ENCODE data around the gene KCNN4.

DNA sequence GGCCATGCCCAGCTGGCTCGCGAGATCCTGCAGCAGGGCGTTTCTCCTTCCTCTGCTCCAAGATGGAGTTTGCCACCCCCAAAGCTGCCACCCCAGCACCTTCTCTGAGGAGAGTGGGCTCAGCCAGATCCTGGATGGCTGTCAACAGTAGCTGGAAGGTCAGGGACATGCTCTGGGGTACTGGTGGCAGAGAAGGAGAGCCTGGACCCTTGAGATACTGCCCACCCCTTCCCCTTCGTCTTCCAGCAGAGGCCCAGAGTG is 53.2 kb downstream of the KCNN4 start:
- TF ChIP-seq, protein P1, sequence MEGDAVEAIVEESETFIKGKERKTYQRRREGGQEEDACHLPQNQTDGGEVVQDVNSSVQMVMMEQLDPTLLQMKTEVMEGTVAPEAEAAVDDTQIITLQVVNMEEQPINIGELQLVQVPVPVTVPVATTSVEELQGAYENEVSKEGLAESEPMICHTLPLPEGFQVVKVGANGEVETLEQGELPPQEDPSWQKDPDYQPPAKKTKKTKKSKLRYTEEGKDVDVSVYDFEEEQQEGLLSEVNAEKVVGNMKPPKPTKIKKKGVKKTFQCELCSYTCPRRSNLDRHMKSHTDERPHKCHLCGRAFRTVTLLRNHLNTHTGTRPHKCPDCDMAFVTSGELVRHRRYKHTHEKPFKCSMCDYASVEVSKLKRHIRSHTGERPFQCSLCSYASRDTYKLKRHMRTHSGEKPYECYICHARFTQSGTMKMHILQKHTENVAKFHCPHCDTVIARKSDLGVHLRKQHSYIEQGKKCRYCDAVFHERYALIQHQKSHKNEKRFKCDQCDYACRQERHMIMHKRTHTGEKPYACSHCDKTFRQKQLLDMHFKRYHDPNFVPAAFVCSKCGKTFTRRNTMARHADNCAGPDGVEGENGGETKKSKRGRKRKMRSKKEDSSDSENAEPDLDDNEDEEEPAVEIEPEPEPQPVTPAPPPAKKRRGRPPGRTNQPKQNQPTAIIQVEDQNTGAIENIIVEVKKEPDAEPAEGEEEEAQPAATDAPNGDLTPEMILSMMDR (IDR thresholded peaks at IDR 0.05) = no peak
- TF ChIP-seq POLR2A (IDR thresholded peaks at IDR 0.05) = no peak
